Lower leg skin (tissue), 4 donors: ENCODE data around the gene STRA6. TPM values are rescaled to one million over a fixed set of nuclear protein-coding genes. Genes with fewer than 3 reads are reported as not detected.

Experiments used
- DNase-seq, 2 donors: peaks; one replicate each; pipeline ENCODE4 v3.0.0-alpha.2; 2019; ENCODE audit warnings: low spot score in 2 of 2
- H3K4me3 ChIP-seq: fragments of 200-600 bp; sonication (generic); 2 replicates; pipeline ENCODE4 v1.5.1; 2017; ENCODE audit warnings: mild to moderate bottlenecking, low read depth; ENCODE audit not compliant: poor library complexity, severe bottlenecking
- POLR2A ChIP-seq, 2 donors: fragments of 450-650 bp; IDR thresholded peaks; one replicate each; pipeline ENCODE4 v1.6.1; 2016 to 2017; ENCODE audit warnings: antibody characterized with exemption in 2 of 2, mild to moderate bottlenecking in 1 of 2, moderate library complexity in 1 of 2
- WGBS, 2 donors: methylation state at CpG; one replicate each; pipeline ENCODE4 v1.1.5; 2018; 5-methylcytosine and 5-hydroxymethylcytosine counted together
- intact Hi-C: fragments of 100-400 bp; cut with DNase I; formaldehyde crosslinking; loops from one replicate; pipeline ENCODE4 v1.15.0; 2023; ENCODE audit warnings: low total_unique reads
- total RNA-seq, 4 donors: library from RNA; depleted of rRNA; stranded (reverse); fragments of >200 nt; gene quantifications; one replicate each; pipeline ENCODE4 v1.1.0, GENCODE V29; 2016
- TF ChIP-seq, protein P1 (sequence below), 3 donors: fragments of 450-650 bp; IDR thresholded peaks; one replicate each; pipeline ENCODE4 v1.5.1; 2016; ENCODE audit warnings: antibody characterized with exemption in 3 of 3, mild to moderate bottlenecking in 3 of 3, moderate library complexity in 2 of 3

STRA6 gene
- total RNA-seq, 4 donors from 2014 or later, result 0.52 TPM; not detected in 3

DNA sequence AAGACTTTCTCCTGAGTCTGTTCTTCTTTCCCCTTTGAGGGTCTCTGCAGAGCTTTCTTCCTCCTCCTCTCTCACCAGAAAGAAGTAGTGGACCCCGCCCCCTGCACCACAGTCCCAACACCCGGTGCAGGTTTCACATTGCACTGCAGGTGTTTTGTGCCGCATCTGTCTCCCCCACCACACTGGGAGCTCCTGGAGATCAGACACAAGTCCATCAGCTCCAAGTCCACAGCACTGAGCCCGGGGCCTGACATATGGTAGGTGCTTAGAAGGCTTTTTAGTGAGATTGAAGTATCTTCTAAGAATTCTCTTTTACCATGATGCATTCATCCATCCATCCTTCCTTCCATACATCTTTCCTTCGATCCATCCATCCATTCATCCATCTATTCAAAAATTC is 9.8 kb downstream of the STRA6 start:
- TF ChIP-seq POLR2A (IDR thresholded peaks at IDR 0.05), result no peak
- intact Hi-C loops, result no loop called here
- no peak for DNase-seq

DNA sequence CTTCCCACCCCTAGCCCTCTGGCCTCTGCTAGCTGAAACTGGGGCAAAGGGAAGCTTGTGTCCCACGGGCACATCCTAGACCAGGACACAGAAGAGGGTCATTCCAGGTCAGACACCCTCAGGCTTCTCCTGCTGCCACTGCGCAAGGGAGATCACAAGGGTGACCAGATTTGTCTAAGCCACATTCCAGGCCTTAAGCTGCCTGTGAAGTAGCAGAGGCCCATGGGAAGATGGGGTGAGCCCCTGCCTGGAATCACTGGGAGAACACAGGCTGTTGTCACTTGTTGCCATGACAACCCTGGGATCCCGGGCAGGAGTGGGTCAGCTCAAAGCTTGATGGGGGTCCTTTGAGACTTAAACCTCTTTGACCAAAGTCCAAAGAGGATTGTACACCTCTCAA is 10.8 kb downstream of the STRA6 start:
- intact Hi-C loops, result no loop called here
- DNase-seq, result no peak
- TF ChIP-seq, protein P1, sequence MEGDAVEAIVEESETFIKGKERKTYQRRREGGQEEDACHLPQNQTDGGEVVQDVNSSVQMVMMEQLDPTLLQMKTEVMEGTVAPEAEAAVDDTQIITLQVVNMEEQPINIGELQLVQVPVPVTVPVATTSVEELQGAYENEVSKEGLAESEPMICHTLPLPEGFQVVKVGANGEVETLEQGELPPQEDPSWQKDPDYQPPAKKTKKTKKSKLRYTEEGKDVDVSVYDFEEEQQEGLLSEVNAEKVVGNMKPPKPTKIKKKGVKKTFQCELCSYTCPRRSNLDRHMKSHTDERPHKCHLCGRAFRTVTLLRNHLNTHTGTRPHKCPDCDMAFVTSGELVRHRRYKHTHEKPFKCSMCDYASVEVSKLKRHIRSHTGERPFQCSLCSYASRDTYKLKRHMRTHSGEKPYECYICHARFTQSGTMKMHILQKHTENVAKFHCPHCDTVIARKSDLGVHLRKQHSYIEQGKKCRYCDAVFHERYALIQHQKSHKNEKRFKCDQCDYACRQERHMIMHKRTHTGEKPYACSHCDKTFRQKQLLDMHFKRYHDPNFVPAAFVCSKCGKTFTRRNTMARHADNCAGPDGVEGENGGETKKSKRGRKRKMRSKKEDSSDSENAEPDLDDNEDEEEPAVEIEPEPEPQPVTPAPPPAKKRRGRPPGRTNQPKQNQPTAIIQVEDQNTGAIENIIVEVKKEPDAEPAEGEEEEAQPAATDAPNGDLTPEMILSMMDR (IDR thresholded peaks at IDR 0.05), result no peak
- no peak for TF ChIP-seq POLR2A (IDR thresholded peaks at IDR 0.05)
- WGBS, 2 donors, result 62 to 74% methylated on average over 3 of the region's 3 CpGs
- H3K4me3 ChIP-seq, result no peak overlapping the region

More for the DNA sequence above, 9.8 kb downstream of the STRA6 start:
- no peak overlapping the region for H3K4me3 ChIP-seq
- 85 to 88% methylated on average over 5 of the region's 5 CpGs for WGBS, 2 donors

DNA sequence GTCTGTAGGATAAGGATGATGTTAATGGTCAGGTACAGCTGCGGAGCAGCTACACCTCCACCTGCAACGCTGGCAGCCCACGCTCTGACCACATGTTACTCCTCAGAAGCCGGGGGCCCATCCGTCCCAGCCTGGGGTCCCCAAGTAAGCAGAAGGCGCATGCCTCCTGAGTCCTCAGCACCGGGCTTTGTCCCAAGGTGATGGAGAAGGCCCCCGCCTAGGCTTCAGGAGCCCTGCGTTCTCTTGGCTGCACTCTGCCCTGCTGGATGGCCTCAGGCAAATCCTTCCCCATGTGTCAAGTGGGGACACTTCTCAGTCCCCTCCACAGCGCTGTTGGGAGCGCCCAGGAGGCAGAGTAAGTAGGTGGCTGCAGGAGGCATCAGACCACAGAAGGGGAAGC is 14.4 kb downstream of the STRA6 start:
- H3K4me3 ChIP-seq, result no peak overlapping the region
- TF ChIP-seq, protein P1 (IDR thresholded peaks at IDR 0.05), result no peak
- no peak for TF ChIP-seq POLR2A (IDR thresholded peaks at IDR 0.05)
- DNase-seq, result no peak
- 80 to 81% methylated on average over 9 to 11 of the region's 11 CpGs for WGBS, 2 donors
- intact Hi-C loops, result no loop called here

DNA sequence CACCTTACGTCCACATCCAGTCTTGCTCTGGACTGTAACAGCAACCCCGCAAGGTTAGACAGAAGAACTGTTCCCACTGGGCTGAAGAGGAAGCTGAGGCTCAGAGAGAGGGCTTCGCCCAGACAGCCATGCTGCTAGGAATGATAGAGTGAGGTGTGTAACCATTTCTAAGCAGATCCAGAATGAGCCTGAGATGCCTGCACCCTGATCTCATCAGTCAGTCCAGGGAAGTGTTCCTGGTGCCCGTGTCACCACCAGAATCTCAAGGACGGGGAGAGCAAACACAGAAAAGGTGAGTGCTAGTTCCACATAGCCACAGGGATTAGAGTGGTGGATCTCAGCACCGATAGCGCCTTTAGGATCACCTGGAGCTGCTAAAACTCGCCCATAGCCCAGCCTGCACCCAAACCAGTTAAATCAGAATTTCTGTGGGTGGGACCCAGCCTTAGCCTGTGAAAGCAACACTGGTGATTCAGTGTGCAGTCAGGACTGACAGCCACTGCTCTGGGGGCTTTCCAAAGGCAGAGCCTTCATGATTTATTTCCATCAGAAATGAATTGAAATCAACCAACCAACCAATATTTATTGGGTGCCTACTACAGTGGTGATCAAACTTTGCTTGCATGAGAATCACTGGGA is 16.8 kb downstream of the STRA6 start:
- DNase-seq, result no peak
- no peak overlapping the region for H3K4me3 ChIP-seq
- 53 to 69% methylated on average over 8 of the region's 8 CpGs for WGBS, 2 donors
- intact Hi-C loops, result no loop called here
- TF ChIP-seq POLR2A (IDR thresholded peaks at IDR 0.05), result no peak
- TF ChIP-seq, protein P1 (IDR thresholded peaks at IDR 0.05), result no peak

DNA sequence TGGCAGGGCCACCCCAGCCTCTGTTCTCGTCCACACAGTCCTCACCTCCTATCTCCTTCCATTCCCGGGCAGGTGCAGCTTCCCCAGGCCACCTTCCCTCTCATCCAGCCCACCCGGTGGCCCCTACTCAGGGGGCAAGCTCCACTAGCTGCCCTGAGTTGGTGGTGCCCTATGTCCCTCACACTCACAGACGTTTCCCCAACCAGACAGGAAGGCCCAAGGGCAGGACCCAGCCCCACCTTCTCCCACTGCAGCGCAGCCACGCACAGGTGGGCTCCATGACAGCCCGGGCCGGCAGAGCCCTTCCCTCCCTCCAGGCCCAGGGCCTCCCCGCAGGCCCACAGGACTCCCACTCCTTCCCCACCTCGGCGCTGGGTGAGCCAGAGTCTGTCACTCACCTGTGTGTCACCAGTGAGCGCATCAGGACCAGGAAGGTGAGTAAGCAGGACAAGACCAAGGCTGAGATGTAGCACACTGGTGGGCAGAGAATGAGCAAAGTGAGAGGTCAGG is 17.9 kb downstream of the STRA6 start:
- DNase-seq, result no peak

DNA sequence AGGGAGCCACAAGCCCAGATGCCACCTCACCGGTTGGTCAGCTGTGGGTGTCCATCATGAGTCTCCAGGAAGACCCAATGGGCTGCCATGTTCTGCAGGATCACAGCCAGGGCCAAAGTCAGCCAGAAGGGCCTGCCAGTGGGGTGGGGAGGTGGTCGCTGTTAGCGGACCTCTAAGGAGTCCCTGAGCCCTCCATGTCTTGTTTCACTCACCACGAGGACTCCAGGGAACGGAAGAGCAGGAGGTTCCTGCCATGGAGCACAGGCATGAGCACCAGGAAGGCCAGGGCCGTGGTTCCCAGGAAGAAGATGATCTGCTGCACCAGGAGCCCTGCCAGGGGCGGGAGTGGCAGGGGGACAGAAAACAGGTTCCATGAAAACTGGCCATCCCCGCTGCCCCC is 20.5 kb downstream of the STRA6 start:
- no peak overlapping the region for H3K4me3 ChIP-seq
- TF ChIP-seq, protein P1 (IDR thresholded peaks at IDR 0.05), result no peak
- TF ChIP-seq POLR2A (IDR thresholded peaks at IDR 0.05), result no peak
- no peak for DNase-seq
- 90 to 92% methylated on average over 8 of the region's 8 CpGs for WGBS, 2 donors
- intact Hi-C loops, result no loop called here

More for the DNA sequence above, 17.9 kb downstream of the STRA6 start:
- H3K4me3 ChIP-seq, result no peak overlapping the region
- WGBS, 2 donors, result 80 to 85% methylated on average over 10 to 12 of the region's 12 CpGs
- TF ChIP-seq POLR2A (IDR thresholded peaks at IDR 0.05), result no peak
- TF ChIP-seq, protein P1 (IDR thresholded peaks at IDR 0.05), result no peak
- intact Hi-C loops, result no loop called here
